Lower leg skin (tissue), 4 donors: ENCODE measurements around the gene TM2D1. TPM values are rescaled to one million over a fixed set of nuclear protein-coding genes. Genes with fewer than 3 reads are reported as not detected.

Source experiments
- DNase-seq, 2 donors: peaks; one replicate each; pipeline ENCODE4 v3.0.0-alpha.2; 2019; ENCODE audit warnings: low spot score in 2 of 2
- H3K4me3 ChIP-seq: fragments of 200-600 bp; sonication (generic); 2 replicates; pipeline ENCODE4 v1.5.1; 2017; ENCODE audit warnings: mild to moderate bottlenecking, low read depth; ENCODE audit not compliant: poor library complexity, severe bottlenecking
- CTCF ChIP-seq, 3 donors: fragments of 450-650 bp; IDR thresholded peaks; one replicate each; pipeline ENCODE4 v1.5.1; 2016; ENCODE audit warnings: antibody characterized with exemption in 3 of 3, mild to moderate bottlenecking in 3 of 3, moderate library complexity in 2 of 3
- POLR2A ChIP-seq, 2 donors: fragments of 450-650 bp; IDR thresholded peaks; one replicate each; pipeline ENCODE4 v1.6.1; 2016 to 2017; ENCODE audit warnings: antibody characterized with exemption in 2 of 2, mild to moderate bottlenecking in 1 of 2, moderate library complexity in 1 of 2
- WGBS, 2 donors: methylation state at CpG; one replicate each; pipeline ENCODE4 v1.1.5; 2018; 5-methylcytosine and 5-hydroxymethylcytosine counted together
- intact Hi-C: fragments of 100-400 bp; cut with DNase I; formaldehyde crosslinking; loops from one replicate; pipeline ENCODE4 v1.15.0; 2023; ENCODE audit warnings: low total_unique reads
- total RNA-seq, 4 donors: library from RNA; depleted of rRNA; stranded (reverse); fragments of >200 nt; gene quantifications; one replicate each; pipeline ENCODE4 v1.1.0, GENCODE V29; 2016

The TM2D1 gene
- total RNA-seq, 4 donors from 2014 or later: 44.7 to 55.5 (median 50.0) TPM

- 94 to 95% methylated on average over 2 of the region's 2 CpGs for WGBS, 2 donors
- no peak overlapping the region for H3K4me3 ChIP-seq
- no peak for DNase-seq
- TF ChIP-seq POLR2A (IDR thresholded peaks at IDR 0.05): no peak
- no peak for TF ChIP-seq CTCF (IDR thresholded peaks at IDR 0.05)
- intact Hi-C loops: no loop called here
These were observed 87.5 kb downstream of the TM2D1 start for GRCh38 chr1:61637470-61637869.

- H3K4me3 ChIP-seq: no peak overlapping the region
- no peak for TF ChIP-seq POLR2A (IDR thresholded peaks at IDR 0.05)
- 43 to 47% methylated on average over 3 of the region's 3 CpGs for WGBS, 2 donors
- no peak for DNase-seq
- intact Hi-C loops: no loop called here
These were observed 88.1 kb downstream of the TM2D1 start for GRCh38 chr1:61636814-61637213.

GRCh38 chr1:61636376-61636775 is 88.6 kb downstream of the TM2D1 start:
- no peak overlapping the region for H3K4me3 ChIP-seq
- no peak for TF ChIP-seq POLR2A (IDR thresholded peaks at IDR 0.05)
- TF ChIP-seq CTCF (IDR thresholded peaks at IDR 0.05): no peak
- no peak for DNase-seq
- 30 to 39% methylated on average over 4 of the region's 4 CpGs for WGBS, 2 donors
- intact Hi-C loops: no loop called here

- DNase-seq: no peak
- intact Hi-C loops: no loop called here
- H3K4me3 ChIP-seq: no peak overlapping the region
- no peak for TF ChIP-seq POLR2A (IDR thresholded peaks at IDR 0.05)
- no peak for TF ChIP-seq CTCF (IDR thresholded peaks at IDR 0.05)
- WGBS, 2 donors: 53 to 54% methylated on average over 4 of the region's 4 CpGs
These were observed 89.4 kb downstream of the TM2D1 start for GRCh38 chr1:61635557-61635956.

- intact Hi-C loops: no loop called here
- no peak for DNase-seq
- WGBS, 2 donors: 89 to 100% methylated on average over 1 of the region's 1 CpG
- TF ChIP-seq CTCF (IDR thresholded peaks at IDR 0.05): no peak
- TF ChIP-seq POLR2A (IDR thresholded peaks at IDR 0.05): no peak
- H3K4me3 ChIP-seq: no peak overlapping the region
These were observed 93.5 kb downstream of the TM2D1 start for GRCh38 chr1:61631436-61631835.

Other genes starting within 250 kb of the TM2D1 start
- gene PATJ, start 17.3 kb upstream of the TM2D1 start, total RNA-seq: 10 to 100 TPM; 50.5 to 89.3 (median 64.5) TPM